HG03135 (cell line): ENCODE measurements around the gene ZNF804B.

ENCODE experiments used
- ATAC-seq: cut with Tn5 transposase; IDR thresholded peaks from one replicate; pipeline ENCODE4 v1.9.1; 2021; ENCODE audit warnings: mild to moderate bottlenecking, moderate library complexity; ENCODE audit not compliant: unreplicated experiment

Gene ZNF804B

GRCh38 chr7:88965371-88965770 lies 205.9 kb downstream of the ZNF804B start:
- ATAC-seq: no peak

- no peak for ATAC-seq
These were observed 207.9 kb downstream of the ZNF804B start for GRCh38 chr7:88967432-88967831.

GRCh38 chr7:88969167-88969566 lies 209.7 kb downstream of the ZNF804B start:
- no peak for ATAC-seq

DNA sequence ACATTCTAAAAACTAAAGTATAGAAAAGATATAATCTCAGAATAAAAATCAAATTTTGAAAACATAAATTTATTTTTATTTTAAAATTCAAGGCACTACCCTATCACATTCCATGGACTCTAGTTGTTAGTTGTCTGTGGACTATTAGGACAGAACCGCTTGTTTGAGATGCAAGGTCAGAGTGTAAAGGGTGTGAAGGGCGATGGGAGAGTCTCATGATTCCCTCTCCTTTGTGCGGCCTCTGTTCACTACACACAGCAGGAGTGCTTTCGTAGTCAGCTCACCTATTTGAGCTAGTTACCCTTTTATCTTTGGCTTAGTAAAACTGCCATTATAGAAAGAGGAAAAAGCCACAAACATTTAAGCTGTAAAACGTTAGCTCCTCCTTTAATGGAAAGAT lies 225.8 kb downstream of the ZNF804B start:
- ATAC-seq: no peak

GRCh38 chr7:89001306-89001705 lies 241.8 kb downstream of the ZNF804B start:
- no peak for ATAC-seq

GRCh38 chr7:89002981-89003956 lies 243.8 kb downstream of the ZNF804B start:
- ATAC-seq: peak; percentile 77

- ATAC-seq: no peak
These were observed 252.5 kb downstream of the ZNF804B start for GRCh38 chr7:89012016-89012415.

GRCh38 chr7:89017695-89018094 lies 258.2 kb downstream of the ZNF804B start:
- ATAC-seq: no peak

- ATAC-seq: no peak
These were observed 262.2 kb downstream of the ZNF804B start for GRCh38 chr7:89021741-89022140.

DNA sequence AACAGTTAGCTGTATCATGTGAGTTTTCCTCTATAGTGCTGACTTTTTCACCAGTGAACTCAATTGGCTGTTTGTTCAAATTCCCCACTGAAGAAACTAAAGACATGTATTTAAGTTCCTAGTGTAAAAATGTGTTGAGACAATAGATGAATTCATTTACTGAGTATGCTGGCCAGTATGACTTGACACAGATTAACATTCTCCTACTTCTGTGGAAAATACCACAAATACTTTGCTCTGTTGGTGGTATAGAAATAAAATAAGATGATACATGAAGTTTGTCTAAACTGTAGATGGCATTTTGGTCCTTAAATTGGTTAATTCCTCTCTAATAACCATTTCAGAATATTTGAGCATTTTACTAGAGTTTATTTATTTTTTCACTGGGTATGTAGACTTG lies 263.7 kb downstream of the ZNF804B start:
- ATAC-seq: no peak

- ATAC-seq: no peak
These were observed 264.4 kb downstream of the ZNF804B start for GRCh38 chr7:89023877-89024276.

- ATAC-seq: no peak
These were observed 268.3 kb downstream of the ZNF804B start for GRCh38 chr7:89027781-89028180.

DNA sequence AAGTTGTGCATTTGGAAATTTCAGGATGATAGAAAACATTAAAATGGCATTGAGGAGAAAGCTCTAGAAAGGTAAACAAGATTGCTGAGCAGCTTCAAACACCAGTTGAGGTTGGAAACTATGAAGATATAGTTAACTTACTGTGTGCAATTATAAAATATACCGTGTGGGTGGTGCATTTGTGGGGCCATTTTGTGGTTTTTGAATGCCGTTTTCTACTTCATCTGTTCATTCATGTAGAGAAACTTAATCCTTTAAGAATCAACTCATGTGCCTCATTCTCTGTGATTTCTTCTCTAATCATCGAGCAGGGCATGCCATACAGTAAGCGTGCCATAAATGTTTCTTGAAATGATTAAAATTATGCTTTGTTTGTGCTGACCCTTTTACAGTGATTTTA lies 268.8 kb downstream of the ZNF804B start:
- no peak for ATAC-seq

GRCh38 chr7:89029864-89030263 lies 270.4 kb downstream of the ZNF804B start:
- no peak for ATAC-seq

DNA sequence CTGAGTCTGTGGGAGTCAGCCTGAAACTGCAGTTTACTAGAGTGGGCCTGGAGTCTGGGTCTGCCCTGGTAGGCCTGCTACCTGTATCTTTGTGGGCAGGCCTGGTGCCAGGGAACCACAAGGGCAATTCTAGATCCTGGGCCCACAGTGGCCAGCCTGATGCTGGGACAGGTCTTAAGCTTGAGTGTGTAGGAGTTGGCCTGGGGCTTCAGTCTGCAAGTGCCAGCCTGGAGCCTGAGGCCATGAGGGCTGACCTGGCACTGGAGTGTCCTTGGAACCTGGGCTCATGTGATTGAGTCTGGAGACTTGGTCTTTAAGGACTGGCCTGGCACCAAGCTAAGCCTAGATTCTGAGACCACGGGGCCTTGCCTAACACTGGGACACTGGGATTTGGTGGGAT lies 281.7 kb downstream of the ZNF804B start:
- ATAC-seq: no peak

DNA sequence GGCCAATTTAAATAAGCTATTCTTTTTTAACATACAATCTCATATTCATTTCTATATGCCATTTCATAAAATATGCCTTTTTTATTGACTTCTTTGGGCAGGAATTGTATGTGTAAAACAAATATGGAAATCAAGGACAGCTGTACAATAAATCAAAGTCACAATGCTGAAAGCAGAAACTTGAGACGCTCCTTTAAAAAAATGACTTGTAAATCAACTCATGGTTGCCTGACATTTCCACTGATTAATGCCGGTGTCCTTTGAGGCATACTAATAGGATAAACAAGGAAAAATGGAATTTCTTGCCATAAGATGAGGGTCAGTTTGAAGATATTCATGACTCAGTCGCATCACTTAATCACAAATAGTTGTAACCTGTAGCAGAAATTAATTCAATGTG lies 283.4 kb downstream of the ZNF804B start:
- ATAC-seq: no peak

DNA sequence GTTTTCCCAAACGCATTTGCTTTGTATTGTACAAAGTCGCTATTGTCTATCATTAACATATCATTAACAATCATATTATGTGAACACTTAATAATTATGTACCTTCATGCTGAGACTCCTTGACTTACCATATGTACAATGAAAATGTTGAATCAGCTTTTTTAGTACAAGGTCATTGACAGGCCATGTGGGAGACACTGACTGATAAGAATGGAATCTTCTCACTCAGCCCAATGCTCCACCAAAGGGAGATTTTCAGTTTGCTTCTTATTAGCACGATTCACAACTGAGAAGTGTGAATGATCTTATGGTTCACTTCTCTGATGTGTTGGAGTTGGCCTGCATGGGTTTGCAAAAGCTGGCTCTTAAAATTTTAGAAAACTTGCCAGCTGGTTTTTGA lies 289.5 kb downstream of the ZNF804B start:
- ATAC-seq: no peak

GRCh38 chr7:89053130-89053529 lies 293.6 kb downstream of the ZNF804B start:
- ATAC-seq: no peak

- no peak for ATAC-seq
These were observed 294.9 kb downstream of the ZNF804B start for GRCh38 chr7:89054361-89054760.

DNA sequence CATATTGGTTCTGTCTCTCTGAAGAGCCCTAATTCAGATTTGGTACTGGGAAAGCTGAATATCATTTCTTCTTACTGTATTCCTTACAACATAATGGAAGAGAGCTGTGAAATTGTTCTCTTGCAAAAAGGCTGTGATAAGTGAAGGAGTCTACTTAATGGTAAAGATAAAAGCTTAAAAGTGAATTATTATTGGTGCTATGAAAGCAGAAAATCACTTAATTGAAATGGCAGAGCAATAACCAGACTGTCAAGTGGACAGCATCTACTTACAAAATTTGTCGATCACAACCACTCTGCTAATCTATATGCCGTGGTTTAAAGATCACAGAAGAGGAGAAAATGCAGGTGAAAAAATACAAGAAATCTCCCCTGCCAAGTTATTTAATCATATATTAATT lies 300.7 kb downstream of the ZNF804B start:
- no peak for ATAC-seq

DNA sequence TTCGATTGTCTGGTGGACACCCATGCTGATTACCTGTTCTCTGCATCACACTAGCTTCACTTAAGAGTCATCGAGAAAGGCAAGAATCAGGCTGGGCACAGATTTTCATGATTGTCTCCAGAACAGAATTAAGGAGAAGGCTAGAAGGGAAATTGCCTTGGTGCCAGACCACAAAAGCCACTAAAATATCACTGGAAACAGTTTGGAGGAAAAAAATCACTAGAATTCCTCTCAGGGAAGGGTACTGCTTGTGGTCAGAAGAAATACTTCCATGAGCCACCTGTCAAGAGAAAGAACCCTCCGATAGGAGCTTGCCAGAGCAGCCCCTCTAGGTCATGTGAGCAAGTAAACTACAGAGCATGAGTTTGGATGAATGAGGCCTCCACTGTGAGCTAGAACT lies 305.3 kb downstream of the ZNF804B start:
- no peak for ATAC-seq

DNA sequence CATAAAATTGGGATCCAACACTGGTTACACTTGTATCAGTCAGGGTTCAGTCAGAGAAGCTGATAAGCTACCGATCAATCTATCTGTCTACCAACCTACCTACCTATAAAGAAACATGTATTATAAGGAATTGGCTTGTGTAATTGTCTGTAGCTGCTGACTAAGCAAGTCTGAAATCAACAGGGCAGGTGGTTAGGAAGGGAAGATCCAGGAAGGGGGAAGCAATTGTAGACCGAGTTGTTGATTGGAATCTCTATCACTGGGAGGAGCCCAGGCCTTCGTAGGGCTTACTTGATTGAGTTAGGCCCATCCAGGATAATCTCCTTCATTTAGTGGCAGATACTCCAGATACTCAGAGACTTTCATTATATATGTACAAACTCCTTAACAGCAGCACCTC lies 307.5 kb downstream of the ZNF804B start:
- ATAC-seq: no peak

GRCh38 chr7:89072081-89072480 lies 312.6 kb downstream of the ZNF804B start:
- ATAC-seq: no peak
